HepG2 (cell line): ENCODE data around the gene ERO1A. TPM values are rescaled to one million over a fixed set of nuclear protein-coding genes. Genes with fewer than 3 reads are reported as not detected.

Source experiments
- AGO1 ChIP-seq: fragments of 200-400 bp; formaldehyde crosslinking; IDR thresholded peaks from 2 replicates; pipeline ENCODE4 v1.6.1; 2017; ENCODE audit warnings: mild to moderate bottlenecking, low read depth, low read length, moderate library complexity; ENCODE audit not compliant: poor library complexity, severe bottlenecking
- AGO2 ChIP-seq: fragments of 200-400 bp; formaldehyde crosslinking; optimal IDR thresholded peaks from 2 replicates; pipeline ENCODE3; 2017; ENCODE audit warnings: mild to moderate bottlenecking, low read depth, low read length, moderate library complexity
- CERS6 ChIP-seq: sonication (generic); formaldehyde crosslinking; IDR thresholded peaks from 2 replicates; pipeline ENCODE4 v1.5.0; 2020; ENCODE audit warnings: missing genetic modification reagents
- KDM4B ChIP-seq: sonication (generic); formaldehyde crosslinking; IDR thresholded peaks from 2 replicates; pipeline ENCODE4 v1.4.0; 2020; ENCODE audit warnings: missing genetic modification reagents
- NFRKB ChIP-seq: fragments of 450-650 bp; IDR thresholded peaks from 2 replicates; pipeline ENCODE4 v1.6.1; 2017
- REL ChIP-seq: sonication (generic); formaldehyde crosslinking; conservative IDR thresholded peaks from 2 replicates; pipeline ENCODE4 v1.8.0; 2022; ENCODE audit warnings: mild to moderate bottlenecking, missing genetic modification reagents, moderate library complexity
- SOX13 ChIP-seq, 3 experiments: fragments of 450-650 bp in 1 of 3; sonication (generic) in 1 of 3; formaldehyde crosslinking in 1 of 3; IDR thresholded peaks in 2 of 3; conservative IDR thresholded peaks in 1 of 3; 2 replicates each; pipeline versions ENCODE4 v1.5.0 to v1.6.1; 2016 to 2020; ENCODE audit warnings: antibody characterized with exemption in 1 of 3, mild to moderate bottlenecking in 1 of 3, missing compliant biosample characterization in 1 of 3, missing genetic modification reagents in 1 of 3, moderate library complexity in 1 of 3
- SP4 ChIP-seq: sonication (generic); formaldehyde crosslinking; IDR thresholded peaks from 2 replicates; pipeline ENCODE4 v1.8.1; 2023; ENCODE audit warnings: mild to moderate bottlenecking, missing genetic modification reagents
- THAP11 ChIP-seq: IDR thresholded peaks from 2 replicates; pipeline ENCODE4 v1.6.1; 2016; ENCODE audit warnings: missing biosample characterization, missing genetic modification reagents
- ZBTB43 ChIP-seq: sonication (generic); formaldehyde crosslinking; conservative IDR thresholded peaks from 2 replicates; pipeline ENCODE4 v1.4.0; 2020; ENCODE audit warnings: missing genetic modification reagents
- ZMYM4 ChIP-seq: sonication (generic); formaldehyde crosslinking; IDR thresholded peaks from 2 replicates; pipeline ENCODE4 v1.8.1; 2023; ENCODE audit warnings: mild to moderate bottlenecking, missing genetic modification reagents
- ZNF143 ChIP-seq: sonication (generic); formaldehyde crosslinking; IDR thresholded peaks from 2 replicates; pipeline ENCODE4 v1.4.0; 2020; ENCODE audit warnings: missing genetic modification reagents
- ZNF205 ChIP-seq: IDR thresholded peaks from 2 replicates; pipeline ENCODE4 v1.6.1; 2018; ENCODE audit warnings: missing biosample characterization, missing genetic modification reagents
- ZNF282 ChIP-seq: fragments of 450-650 bp; IDR thresholded peaks from 2 replicates; pipeline ENCODE4 v1.6.1; 2018; ENCODE audit not compliant: partially characterized antibody
- ZNF414 ChIP-seq: sonication (generic); formaldehyde crosslinking; IDR thresholded peaks from 2 replicates; pipeline ENCODE4 v1.5.0; 2020; ENCODE audit warnings: missing genetic modification reagents
- ZNF446 ChIP-seq: sonication (generic); formaldehyde crosslinking; IDR thresholded peaks from 2 replicates; pipeline ENCODE4 v1.5.0; 2020; ENCODE audit warnings: mild to moderate bottlenecking, missing genetic modification reagents
- ZNF782 ChIP-seq: sonication (generic); formaldehyde crosslinking; IDR thresholded peaks from 2 replicates; pipeline ENCODE4 v1.4.0; 2020; ENCODE audit warnings: missing genetic modification reagents, mild to moderate bottlenecking, borderline replicate concordance
- polyA plus RNA-seq, 8 experiments: library from polyadenylated mRNA; depleted of rRNA in 3 of 8; stranded (reverse) in 7 of 8; unstranded in 1 of 8; fragments of >200 nt; fragmentation: Illumina TruSeq in 4 of 8; extraction: Trizol in 4 of 8; gene quantifications; 2 replicates each; pipeline versions ENCODE4 v1.2.1 to v1.2.3, GENCODE V29; 2011 to 2016; ENCODE audit warnings: low read depth in 4 of 8, missing spikeins in 1 of 8, mixed read lengths in 1 of 8; ENCODE audit not compliant: insufficient read depth in 1 of 8
- total RNA-seq, 5 experiments: library from RNA; depleted of rRNA; stranded (reverse); fragments of >200 nt; fragmentation: Illumina TruSeq; extraction: Trizol; gene quantifications; 2 replicates each; pipeline ENCODE4 v1.2.3, GENCODE V29; 2016; ENCODE audit warnings: low read depth in 1 of 5
- TF ChIP-seq, protein P1 (sequence below): sonication (generic); formaldehyde crosslinking; IDR thresholded peaks from 2 replicates; pipeline ENCODE4 v1.4.0; 2020; ENCODE audit warnings: mild to moderate bottlenecking, low read depth, missing genetic modification reagents
- TF ChIP-seq, protein P2 (sequence below): sonication (generic); formaldehyde crosslinking; IDR thresholded peaks from 2 replicates; pipeline ENCODE4 v1.4.0; 2020; ENCODE audit warnings: missing genetic modification reagents
- TF ChIP-seq, protein P3 (sequence below): sonication (generic); formaldehyde crosslinking; IDR thresholded peaks from 2 replicates; pipeline ENCODE4 v1.5.0; 2020; ENCODE audit warnings: mild to moderate bottlenecking, missing genetic modification reagents, moderate library complexity

Gene ERO1A
- total and polyA plus RNA-seq, 2 of the 13 experiments (the other 11 are each of a cell fraction or from before 2014, with no cell fraction given), result 60.3 to 137 TPM

DNA sequence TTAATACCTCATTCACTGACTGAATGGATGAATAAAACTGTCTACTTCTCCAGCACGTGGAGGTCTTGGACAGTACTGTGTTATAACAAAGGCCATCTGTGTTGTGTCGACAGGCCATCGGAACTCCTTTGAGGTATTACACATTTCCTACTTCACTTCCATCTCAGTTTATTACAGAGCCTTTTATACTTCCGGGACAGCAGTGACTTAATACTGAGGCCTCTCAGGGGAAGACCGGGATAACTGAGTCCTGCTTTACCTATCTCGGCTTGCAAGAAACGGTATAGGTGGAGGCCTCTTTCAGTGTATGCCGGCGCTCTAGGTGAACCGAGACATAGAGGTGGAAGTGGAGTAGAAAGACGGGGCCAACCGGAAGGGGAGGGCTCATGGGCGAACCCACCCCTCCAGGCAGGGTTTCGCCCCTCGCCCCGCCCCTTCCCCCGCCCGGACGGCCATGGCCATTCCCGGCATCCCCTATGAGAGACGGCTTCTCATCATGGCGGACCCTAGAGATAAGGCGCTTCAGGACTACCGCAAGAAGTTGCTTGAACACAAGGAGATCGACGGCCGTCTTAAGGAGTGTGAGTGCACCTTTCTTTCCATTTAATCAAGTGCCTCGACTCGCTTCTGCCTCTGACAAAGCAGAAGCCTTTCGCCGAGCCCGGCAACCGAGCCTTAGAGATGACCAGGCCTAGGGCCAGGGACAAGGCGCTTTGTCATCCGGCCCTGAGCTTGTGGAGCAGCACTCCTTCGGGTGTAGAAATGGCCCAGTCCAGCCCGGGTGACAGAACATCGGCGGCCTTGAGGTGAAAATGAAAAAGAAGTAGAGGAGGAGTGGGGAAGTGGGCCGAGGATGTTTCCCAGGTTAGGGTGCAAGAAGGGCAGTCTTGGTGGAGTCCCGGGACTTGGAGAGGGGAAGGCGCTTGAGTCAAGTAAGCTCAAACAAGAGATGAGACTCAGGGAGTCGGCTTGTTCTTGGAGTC, 11.7 kb upstream of the ERO1A start, which contains the start of gene PSMC6 (continued):
- TF ChIP-seq AGO2, result no peak
- TF ChIP-seq NFRKB, result peak; percentile 58; the same call in 1 of the 2 replicates
- no peak for TF ChIP-seq ZNF446 (CRISPR knock-in tag)
- TF ChIP-seq, protein P1, sequence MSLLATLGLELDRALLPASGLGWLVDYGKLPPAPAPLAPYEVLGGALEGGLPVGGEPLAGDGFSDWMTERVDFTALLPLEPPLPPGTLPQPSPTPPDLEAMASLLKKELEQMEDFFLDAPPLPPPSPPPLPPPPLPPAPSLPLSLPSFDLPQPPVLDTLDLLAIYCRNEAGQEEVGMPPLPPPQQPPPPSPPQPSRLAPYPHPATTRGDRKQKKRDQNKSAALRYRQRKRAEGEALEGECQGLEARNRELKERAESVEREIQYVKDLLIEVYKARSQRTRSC (CRISPR knock-in tag), result no peak
- no peak for TF ChIP-seq CERS6 (CRISPR knock-in tag)
- peak; percentile 58; the same call in 1 of the 2 replicates for TF ChIP-seq KDM4B
- peak; percentile 73; the same call in 1 of the 2 replicates for TF ChIP-seq ZMYM4 (CRISPR knock-in tag)
- no peak for TF ChIP-seq ZNF282
- no peak for TF ChIP-seq SOX13 (IDR thresholded peaks at IDR 0.05)
- TF ChIP-seq SOX13 (CRISPR knock-in tag; conservative IDR thresholded peaks at IDR 0.05 in 1 of 2, IDR thresholded peaks at IDR 0.05 in 1 of 2), result 0 out of 4 replicates have a peak, but pooled peaks of 1 of the 2 experiments have one; percentile 34
- TF ChIP-seq AGO1, result no peak
- TF ChIP-seq ZNF414, result peak; percentile 79; the same call in 1 of the 2 replicates
- peak; percentile 86 for TF ChIP-seq ZNF143
- peak; percentile 77; the same call in 1 of the 2 replicates for TF ChIP-seq ZBTB43 (CRISPR knock-in tag)
- TF ChIP-seq REL (CRISPR knock-in tag), result no peak
- 0 out of 2 replicates have a peak, but pooled peaks have one; percentile 21 for TF ChIP-seq ZNF205 (CRISPR knock-in tag)
- peak; percentile 88 for TF ChIP-seq SP4 (CRISPR knock-in tag)
- TF ChIP-seq, protein P2, sequence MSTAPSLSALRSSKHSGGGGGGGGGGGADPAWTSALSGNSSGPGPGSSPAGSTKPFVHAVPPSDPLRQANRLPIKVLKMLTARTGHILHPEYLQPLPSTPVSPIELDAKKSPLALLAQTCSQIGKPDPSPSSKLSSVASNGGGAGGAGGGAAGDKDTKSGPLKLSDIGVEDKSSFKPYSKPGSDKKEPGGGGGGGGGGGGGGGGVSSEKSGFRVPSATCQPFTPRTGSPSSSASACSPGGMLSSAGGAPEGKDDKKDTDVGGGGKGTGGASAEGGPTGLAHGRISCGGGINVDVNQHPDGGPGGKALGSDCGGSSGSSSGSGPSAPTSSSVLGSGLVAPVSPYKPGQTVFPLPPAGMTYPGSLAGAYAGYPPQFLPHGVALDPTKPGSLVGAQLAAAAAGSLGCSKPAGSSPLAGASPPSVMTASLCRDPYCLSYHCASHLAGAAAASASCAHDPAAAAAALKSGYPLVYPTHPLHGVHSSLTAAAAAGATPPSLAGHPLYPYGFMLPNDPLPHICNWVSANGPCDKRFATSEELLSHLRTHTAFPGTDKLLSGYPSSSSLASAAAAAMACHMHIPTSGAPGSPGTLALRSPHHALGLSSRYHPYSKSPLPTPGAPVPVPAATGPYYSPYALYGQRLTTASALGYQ (CRISPR knock-in tag), result no peak
- TF ChIP-seq ZNF782, result no peak; the same call in 1 of the 2 replicates
- TF ChIP-seq THAP11 (CRISPR knock-in tag), result peak; percentile 74
- TF ChIP-seq, protein P3, sequence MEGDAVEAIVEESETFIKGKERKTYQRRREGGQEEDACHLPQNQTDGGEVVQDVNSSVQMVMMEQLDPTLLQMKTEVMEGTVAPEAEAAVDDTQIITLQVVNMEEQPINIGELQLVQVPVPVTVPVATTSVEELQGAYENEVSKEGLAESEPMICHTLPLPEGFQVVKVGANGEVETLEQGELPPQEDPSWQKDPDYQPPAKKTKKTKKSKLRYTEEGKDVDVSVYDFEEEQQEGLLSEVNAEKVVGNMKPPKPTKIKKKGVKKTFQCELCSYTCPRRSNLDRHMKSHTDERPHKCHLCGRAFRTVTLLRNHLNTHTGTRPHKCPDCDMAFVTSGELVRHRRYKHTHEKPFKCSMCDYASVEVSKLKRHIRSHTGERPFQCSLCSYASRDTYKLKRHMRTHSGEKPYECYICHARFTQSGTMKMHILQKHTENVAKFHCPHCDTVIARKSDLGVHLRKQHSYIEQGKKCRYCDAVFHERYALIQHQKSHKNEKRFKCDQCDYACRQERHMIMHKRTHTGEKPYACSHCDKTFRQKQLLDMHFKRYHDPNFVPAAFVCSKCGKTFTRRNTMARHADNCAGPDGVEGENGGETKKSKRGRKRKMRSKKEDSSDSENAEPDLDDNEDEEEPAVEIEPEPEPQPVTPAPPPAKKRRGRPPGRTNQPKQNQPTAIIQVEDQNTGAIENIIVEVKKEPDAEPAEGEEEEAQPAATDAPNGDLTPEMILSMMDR, result 0 out of 2 replicates have a peak, but pooled peaks have one; percentile 9
